ENCODE data around the gene TMEM135. TPM values are rescaled to one million over a fixed set of nuclear protein-coding genes. Genes with fewer than 3 reads are reported as not detected.

The TMEM135 gene
- total and polyA plus RNA-seq, 7 experiments from 2014 or later = 3.4 to 26.8 (median 10.6) TPM

- Histone ChIP-seq H3K36me3 (ENCODE audit: control insufficient read depth in 2 of 3, insufficient read depth in 3 of 3, low read length in 3 of 3) (no peaks in the 10 kb centered on the region), H3K4me1 (ENCODE audit: control insufficient read depth in 2 of 2, insufficient read depth in 2 of 2, low read length in 2 of 2) (no peaks in the 10 kb centered on the region), H3K27me3 (ENCODE audit: control insufficient read depth in 2 of 2, insufficient read depth in 2 of 2, low read length in 2 of 2) (no peaks in the 10 kb centered on the region), H3K9me3 (ENCODE audit: control insufficient read depth in 2 of 3, low read length in 3 of 3) (no peaks in the 10 kb centered on the region), H3K4me3 (ENCODE audit: low read length) (no peak overlapping the region), H3K27ac (ENCODE audit: low read depth, low read length) (no peak overlapping the region)
- ATAC-seq (no peak), DNase-seq (no peak)
- H3K36me3 Mint-ChIP-seq = peaks cover 0 to 9% (median 0%) of the 10 kb centered on the region in 5 donors
- H3K4me1 Mint-ChIP-seq = no peaks in the 10 kb centered on the region
- ChIA-PET CTCF (interaction anchor here (1.2 kb wide), 1 partner anchor 348 kb away, joined by 3 read pairs; no protein-coding TSS in a partner anchor), POLR2A (no interaction called here)
- H3K27ac Mint-ChIP-seq = no peak overlapping the region
- H3K27me3 Mint-ChIP-seq = no peaks in the 10 kb centered on the region
- H3K9me3 Mint-ChIP-seq = no peaks in the 10 kb centered on the region
- intact Hi-C loops (cut with micrococcal nuclease) = no loop called here
- no peak overlapping the region for H3K4me3 Mint-ChIP-seq
These were observed 248.6 kb downstream of the TMEM135 start for GRCh38 chr11:87286338-87286737.

GRCh38 chr11:87290304-87290922, 252.7 kb downstream of the TMEM135 start:
- ChIA-PET POLR2A (no interaction called here), CTCF (interaction anchor here (1.1 to 3.0 kb wide), 3 partner anchors 351 to 420 kb away, joined by 4 to 18 read pairs (median 4); no protein-coding TSS in a partner anchor)
- H3K27ac ChIP-seq (ENCODE audit: low read depth, low read length) = no peak overlapping the region
- DNase-seq = peak in 7 of 9 donors; percentile 1 to 52 (median 44)
- no peaks in the 10 kb centered on the region for H3K27me3 ChIP-seq (ENCODE audit: control insufficient read depth in 2 of 2, insufficient read depth in 2 of 2, low read length in 2 of 2)
- no peak overlapping the region for H3K4me3 ChIP-seq (ENCODE audit: low read length)
- H3K27me3 Mint-ChIP-seq = no peaks in the 10 kb centered on the region
- intact Hi-C loops (cut with micrococcal nuclease) = loop anchor here (1.0 to 5.0 kb wide), 7 partner anchors 295 to 834 kb away; no protein-coding TSS in a partner anchor
- no peak overlapping the region for H3K27ac Mint-ChIP-seq
- no peak for ATAC-seq
- H3K9me3 ChIP-seq (ENCODE audit: control insufficient read depth in 2 of 3, low read length in 3 of 3) = no peaks in the 10 kb centered on the region
- H3K36me3 ChIP-seq (ENCODE audit: control insufficient read depth in 2 of 3, insufficient read depth in 3 of 3, low read length in 3 of 3) = no peaks in the 10 kb centered on the region
- no peaks in the 10 kb centered on the region for H3K4me1 ChIP-seq (ENCODE audit: control insufficient read depth in 2 of 2, insufficient read depth in 2 of 2, low read length in 2 of 2)
- no peaks in the 10 kb centered on the region for H3K9me3 Mint-ChIP-seq
- H3K36me3 Mint-ChIP-seq = peaks cover 0 to 6% (median 0%) of the 10 kb centered on the region in 5 donors
- no peak overlapping the region for H3K4me3 Mint-ChIP-seq
- H3K4me1 Mint-ChIP-seq = no peaks in the 10 kb centered on the region

GRCh38 chr11:87292598-87292997, 254.9 kb downstream of the TMEM135 start:
- ChIA-PET CTCF (no interaction called here), POLR2A (no interaction called here)
- Histone ChIP-seq H3K4me3 (ENCODE audit: low read length) (no peak overlapping the region), H3K27ac (ENCODE audit: low read depth, low read length) (no peak overlapping the region), H3K4me1 (ENCODE audit: control insufficient read depth in 2 of 2, insufficient read depth in 2 of 2, low read length in 2 of 2) (no peaks in the 10 kb centered on the region), H3K9me3 (ENCODE audit: control insufficient read depth in 2 of 3, low read length in 3 of 3) (no peaks in the 10 kb centered on the region), H3K36me3 (ENCODE audit: control insufficient read depth in 2 of 3, insufficient read depth in 3 of 3, low read length in 3 of 3) (no peaks in the 10 kb centered on the region), H3K27me3 (ENCODE audit: control insufficient read depth in 2 of 2, insufficient read depth in 2 of 2, low read length in 2 of 2) (no peaks in the 10 kb centered on the region)
- Mint-ChIP-seq H3K4me1 (no peaks in the 10 kb centered on the region), H3K9me3 (no peaks in the 10 kb centered on the region), H3K36me3 (peaks cover 0 to 9% (median 0%) of the 10 kb centered on the region in 5 donors), H3K27me3 (no peaks in the 10 kb centered on the region), H3K4me3 (no peak overlapping the region), H3K27ac (no peak overlapping the region)
- no peak for DNase-seq
- intact Hi-C loops (cut with micrococcal nuclease) = loop anchor here in 1 of 2 donors (5.0 kb wide), 1 partner anchor 420 kb away; no protein-coding TSS in a partner anchor
- ATAC-seq = no peak

- H3K9me3 ChIP-seq (ENCODE audit: control insufficient read depth in 2 of 3, low read length in 3 of 3) = no peaks in the 10 kb centered on the region
- no peak for ATAC-seq
- POLR2A ChIA-PET = no interaction called here
- no peaks in the 10 kb centered on the region for H3K27me3 ChIP-seq (ENCODE audit: control insufficient read depth in 2 of 2, insufficient read depth in 2 of 2, low read length in 2 of 2)
- Mint-ChIP-seq H3K4me1 (peaks cover 0 to 11% (median 3%) of the 10 kb centered on the region in 7 donors), H3K36me3 (peaks cover 0 to 14% (median 5%) of the 10 kb centered on the region in 5 donors), H3K27ac (no peak overlapping the region), H3K27me3 (no peaks in the 10 kb centered on the region), H3K9me3 (no peaks in the 10 kb centered on the region), H3K4me3 (no peak overlapping the region)
- intact Hi-C loops (cut with micrococcal nuclease) = no loop called here
- no peak overlapping the region for H3K27ac ChIP-seq (ENCODE audit: low read depth, low read length)
- CTCF ChIA-PET = no interaction called here
- H3K4me1 ChIP-seq (ENCODE audit: control insufficient read depth in 2 of 2, insufficient read depth in 2 of 2, low read length in 2 of 2) = no peaks in the 10 kb centered on the region
- no peak for DNase-seq
- no peak overlapping the region for H3K4me3 ChIP-seq (ENCODE audit: low read length)
- H3K36me3 ChIP-seq (ENCODE audit: control insufficient read depth in 2 of 3, insufficient read depth in 3 of 3, low read length in 3 of 3) = no peaks in the 10 kb centered on the region
These were observed 257.5 kb downstream of the TMEM135 start for GRCh38 chr11:87295237-87295636.

- Mint-ChIP-seq H3K9me3 (no peaks in the 10 kb centered on the region), H3K4me3 (no peak overlapping the region), H3K27ac (no peak overlapping the region), H3K4me1 (peaks cover 0 to 11% (median 3%) of the 10 kb centered on the region in 7 donors), H3K36me3 (peaks cover 0 to 14% (median 5%) of the 10 kb centered on the region in 5 donors), H3K27me3 (no peaks in the 10 kb centered on the region)
- H3K9me3 ChIP-seq (ENCODE audit: control insufficient read depth in 2 of 3, low read length in 3 of 3) = no peaks in the 10 kb centered on the region
- intact Hi-C loops (cut with micrococcal nuclease) = no loop called here
- DNase-seq (no peak), ATAC-seq (no peak)
- H3K27ac ChIP-seq (ENCODE audit: low read depth, low read length) = no peak overlapping the region
- no peaks in the 10 kb centered on the region for H3K4me1 ChIP-seq (ENCODE audit: control insufficient read depth in 2 of 2, insufficient read depth in 2 of 2, low read length in 2 of 2)
- no peaks in the 10 kb centered on the region for H3K27me3 ChIP-seq (ENCODE audit: control insufficient read depth in 2 of 2, insufficient read depth in 2 of 2, low read length in 2 of 2)
- H3K36me3 ChIP-seq (ENCODE audit: control insufficient read depth in 2 of 3, insufficient read depth in 3 of 3, low read length in 3 of 3) = no peaks in the 10 kb centered on the region
- no peak overlapping the region for H3K4me3 ChIP-seq (ENCODE audit: low read length)
- ChIA-PET CTCF (no interaction called here), POLR2A (no interaction called here)
These were observed 258.9 kb downstream of the TMEM135 start for GRCh38 chr11:87296627-87297026.

- Mint-ChIP-seq H3K36me3 (peaks cover 0 to 20% (median 5%) of the 10 kb centered on the region in 5 donors), H3K4me1 (peaks cover 0 to 11% (median 3%) of the 10 kb centered on the region in 7 donors), H3K9me3 (no peaks in the 10 kb centered on the region), H3K4me3 (no peak overlapping the region), H3K27ac (no peak overlapping the region), H3K27me3 (no peaks in the 10 kb centered on the region)
- H3K4me3 ChIP-seq (ENCODE audit: low read length) = no peak overlapping the region
- no peaks in the 10 kb centered on the region for H3K9me3 ChIP-seq (ENCODE audit: control insufficient read depth in 2 of 3, low read length in 3 of 3)
- H3K27me3 ChIP-seq (ENCODE audit: control insufficient read depth in 2 of 2, insufficient read depth in 2 of 2, low read length in 2 of 2) = no peaks in the 10 kb centered on the region
- H3K4me1 ChIP-seq (ENCODE audit: control insufficient read depth in 2 of 2, insufficient read depth in 2 of 2, low read length in 2 of 2) = no peaks in the 10 kb centered on the region
- no peaks in the 10 kb centered on the region for H3K36me3 ChIP-seq (ENCODE audit: control insufficient read depth in 2 of 3, insufficient read depth in 3 of 3, low read length in 3 of 3)
- no peak for ATAC-seq
- ChIA-PET CTCF (no interaction called here), POLR2A (no interaction called here)
- DNase-seq = no peak
- no peak overlapping the region for H3K27ac ChIP-seq (ENCODE audit: low read depth, low read length)
- intact Hi-C loops (cut with micrococcal nuclease) = no loop called here
These were observed 260.4 kb downstream of the TMEM135 start for GRCh38 chr11:87298155-87298554.

- ATAC-seq = peak; percentile 22
These were observed 261.3 kb downstream of the TMEM135 start for GRCh38 chr11:87299041-87299481.

More at GRCh38 chr11:87299041-87299481, 261.3 kb downstream of the TMEM135 start:
- Mint-ChIP-seq H3K27ac (peak overlapping the region in 1 of 9 donors; percentile 48), H3K27me3 (no peaks in the 10 kb centered on the region), H3K4me1 (peaks cover 0 to 11% (median 3%) of the 10 kb centered on the region in 7 donors), H3K36me3 (peaks cover 0 to 28% (median 12%) of the 10 kb centered on the region in 5 donors), H3K4me3 (no peak overlapping the region), H3K9me3 (no peaks in the 10 kb centered on the region)
- Histone ChIP-seq H3K4me3 (ENCODE audit: low read length) (no peak overlapping the region), H3K9me3 (ENCODE audit: control insufficient read depth in 2 of 3, low read length in 3 of 3) (no peaks in the 10 kb centered on the region), H3K36me3 (ENCODE audit: control insufficient read depth in 2 of 3, insufficient read depth in 3 of 3, low read length in 3 of 3) (no peaks in the 10 kb centered on the region), H3K4me1 (ENCODE audit: control insufficient read depth in 2 of 2, insufficient read depth in 2 of 2, low read length in 2 of 2) (no peaks in the 10 kb centered on the region), H3K27me3 (ENCODE audit: control insufficient read depth in 2 of 2, insufficient read depth in 2 of 2, low read length in 2 of 2) (no peaks in the 10 kb centered on the region), H3K27ac (ENCODE audit: low read depth, low read length) (no peak overlapping the region)
- ChIA-PET POLR2A (interaction anchor here (0.7 kb wide), 1 partner anchor 303 kb away, joined by 3 read pairs; no protein-coding TSS in a partner anchor), CTCF (no interaction called here)
- DNase-seq = no peak
- intact Hi-C loops (cut with micrococcal nuclease) = no loop called here
